NCI-H526 (cell line): ENCODE results near the gene C9orf50.
A peak's percentile ranks its signal among the peaks of the same experiment; 100 is the strongest.
"Not testable (repeated sequence)": the region's sequence is repeated elsewhere in the genome, so short reads cannot be mapped to it uniquely, and the experiment has no call there.

ENCODE experiments used
- DNase-seq, 2 experiments: peaks; one replicate each; lab custom pipeline; 2025; lab: John Stamatoyannopoulos, UW

The C9orf50 gene

GRCh38 chr9:129620669-129621295, at the start of gene C9orf50:
Gene C9orf50, minus strand, starts transcription at chr9:129621101. Its CDS starts 527 bp downstream, at chr9:129620574.
- DNase-seq = no peak

- no peak for DNase-seq
These were observed 49.0 kb upstream of the C9orf50 start for GRCh38 chr9:129669946-129670345.

GRCh38 chr9:129669141-129669718, 48.3 kb upstream of the C9orf50 start:
- no peak for DNase-seq

GRCh38 chr9:129667850-129668249, 46.9 kb upstream of the C9orf50 start:
- no peak for DNase-seq

- DNase-seq = no peak
These were observed 46.5 kb upstream of the C9orf50 start for GRCh38 chr9:129667378-129667777.

- no peak for DNase-seq
These were observed 45.7 kb upstream of the C9orf50 start for GRCh38 chr9:129666575-129666974.

- DNase-seq = no peak
These were observed 45.1 kb upstream of the C9orf50 start for GRCh38 chr9:129665814-129666520.

- peak in 1 of 2 experiments; percentile 19 for DNase-seq
These were observed 44.5 kb upstream of the C9orf50 start, which contains the start of gene PRRX2 for GRCh38 chr9:129665389-129665775. Gene PRRX2, plus strand, starts transcription at chr9:129665647. Its CDS starts 221 bp downstream, at chr9:129665868.

GRCh38 chr9:129664746-129665388, 44.0 kb upstream of the C9orf50 start:
- DNase-seq = no peak

GRCh38 chr9:129662239-129662638, 41.3 kb upstream of the C9orf50 start:
- DNase-seq = not testable (repeated sequence)

- no peak for DNase-seq
These were observed 40.1 kb upstream of the C9orf50 start for GRCh38 chr9:129661029-129661428.

- no peak for DNase-seq
These were observed 36.0 kb upstream of the C9orf50 start for GRCh38 chr9:129656795-129657390.

- no peak for DNase-seq
These were observed 34.8 kb upstream of the C9orf50 start for GRCh38 chr9:129655696-129656095.

GRCh38 chr9:129655154-129655553, 34.3 kb upstream of the C9orf50 start:
- no peak for DNase-seq

GRCh38 chr9:129654554-129655040, 33.7 kb upstream of the C9orf50 start:
- no peak for DNase-seq

- DNase-seq = no peak
These were observed 33.1 kb upstream of the C9orf50 start for GRCh38 chr9:129653823-129654553.

GRCh38 chr9:129650680-129651235, 29.9 kb upstream of the C9orf50 start:
- DNase-seq = no peak

GRCh38 chr9:129649726-129650679, 29.1 kb upstream of the C9orf50 start:
- DNase-seq = no peak

GRCh38 chr9:129648764-129649115, 27.8 kb upstream of the C9orf50 start:
- no peak for DNase-seq
